ENCODE results near the gene B9D2.

DNA sequence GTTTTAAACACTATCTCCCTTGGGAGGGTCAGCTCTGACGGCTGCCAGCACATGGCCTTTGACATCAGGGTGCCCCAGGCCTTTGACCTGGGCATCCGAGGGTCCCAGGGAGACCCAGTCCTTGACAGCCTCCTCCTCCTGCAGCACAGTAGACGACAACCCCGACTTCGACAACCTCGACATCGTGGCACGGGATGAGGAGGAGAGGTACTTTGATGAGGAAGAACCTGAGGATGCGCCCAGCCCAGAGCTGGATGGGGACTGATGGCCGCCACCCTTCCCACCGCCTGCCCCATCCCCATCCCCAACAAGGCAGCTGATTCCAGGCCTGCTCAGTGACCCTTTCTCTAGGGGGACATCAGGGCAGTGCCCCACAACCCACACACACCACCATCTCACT, 41.5 kb downstream of the B9D2 start:
- TF ChIP-seq EP300 (IDR thresholded peaks at IDR 0.05) = no peak
- TF ChIP-seq POLR2A (IDR thresholded peaks at IDR 0.05) = no peak
- TF ChIP-seq, protein P1, sequence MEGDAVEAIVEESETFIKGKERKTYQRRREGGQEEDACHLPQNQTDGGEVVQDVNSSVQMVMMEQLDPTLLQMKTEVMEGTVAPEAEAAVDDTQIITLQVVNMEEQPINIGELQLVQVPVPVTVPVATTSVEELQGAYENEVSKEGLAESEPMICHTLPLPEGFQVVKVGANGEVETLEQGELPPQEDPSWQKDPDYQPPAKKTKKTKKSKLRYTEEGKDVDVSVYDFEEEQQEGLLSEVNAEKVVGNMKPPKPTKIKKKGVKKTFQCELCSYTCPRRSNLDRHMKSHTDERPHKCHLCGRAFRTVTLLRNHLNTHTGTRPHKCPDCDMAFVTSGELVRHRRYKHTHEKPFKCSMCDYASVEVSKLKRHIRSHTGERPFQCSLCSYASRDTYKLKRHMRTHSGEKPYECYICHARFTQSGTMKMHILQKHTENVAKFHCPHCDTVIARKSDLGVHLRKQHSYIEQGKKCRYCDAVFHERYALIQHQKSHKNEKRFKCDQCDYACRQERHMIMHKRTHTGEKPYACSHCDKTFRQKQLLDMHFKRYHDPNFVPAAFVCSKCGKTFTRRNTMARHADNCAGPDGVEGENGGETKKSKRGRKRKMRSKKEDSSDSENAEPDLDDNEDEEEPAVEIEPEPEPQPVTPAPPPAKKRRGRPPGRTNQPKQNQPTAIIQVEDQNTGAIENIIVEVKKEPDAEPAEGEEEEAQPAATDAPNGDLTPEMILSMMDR (IDR thresholded peaks at IDR 0.05) = no peak
